ENCODE results near the gene PTPRZ1. TPM values are rescaled to one million over a fixed set of nuclear protein-coding genes. Genes with fewer than 3 reads are reported as not detected.
A peak's percentile ranks its signal among the peaks of the same experiment; 100 is the strongest.

Gene PTPRZ1
- total RNA-seq, 1 experiment from 2014 or later, result not detected

DNA sequence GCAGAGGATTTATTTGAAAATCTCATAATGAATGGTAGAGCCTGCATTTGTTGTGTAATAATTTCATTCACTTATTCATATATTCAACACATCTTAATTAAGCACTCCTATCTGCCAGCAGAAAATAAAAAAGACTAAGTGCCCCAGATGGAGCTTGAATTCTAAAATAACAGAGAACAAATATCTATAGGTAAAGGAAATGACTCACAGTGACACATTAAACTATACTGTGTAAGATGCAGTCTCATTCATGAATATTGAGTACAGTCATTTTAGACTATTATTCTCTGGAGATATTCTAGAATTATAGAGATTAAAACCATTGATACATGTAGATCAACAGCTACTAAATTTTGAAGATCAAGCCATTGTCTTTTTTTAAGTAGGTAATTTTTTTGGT, 72.1 kb downstream of the PTPRZ1 start:
- H3K27ac ChIP-seq (ENCODE audit: low read length), result no peak overlapping the region
- peaks cover 10% of the 10 kb centered on the region; the same call in 1 of the 2 replicates for H3K4me1 ChIP-seq (ENCODE audit: insufficient read depth, low read length)
- BruUV-seq (replicated peaks), result no TSS peak
- no peaks in the 10 kb centered on the region for H3K9me3 ChIP-seq (ENCODE audit: low read length)
- DNase-seq (peak; percentile 36), ATAC-seq (peak; percentile 46; the same call in 1 of the 2 replicates)
- no peak overlapping the region for H3K9ac ChIP-seq (ENCODE audit: low read length)
- H3K79me2 ChIP-seq (ENCODE audit: low read length), result no peaks in the 10 kb centered on the region
- H3K36me3 ChIP-seq (ENCODE audit: low read depth, low read length), result no peaks in the 10 kb centered on the region
- ChIA-PET POLR2A (ENCODE audit: unreplicated experiment) (no interaction called here), CTCF (interaction anchor here (0.7 kb wide), 1 partner anchor 11 kb away, joined by 3 read pairs; no protein-coding TSS in a partner anchor)
- no peak overlapping the region for H2AFZ ChIP-seq (ENCODE audit: low read length)
- TF ChIP-seq EZH2 (IDR thresholded peaks at IDR 0.05; ENCODE audit: low read length, unreplicated experiment) (no peak), EZH2phosphoT487 (IDR thresholded peaks at IDR 0.05; ENCODE audit: borderline replicate concordance, low read length) (no peak)
- TF ChIP-seq, protein P1, sequence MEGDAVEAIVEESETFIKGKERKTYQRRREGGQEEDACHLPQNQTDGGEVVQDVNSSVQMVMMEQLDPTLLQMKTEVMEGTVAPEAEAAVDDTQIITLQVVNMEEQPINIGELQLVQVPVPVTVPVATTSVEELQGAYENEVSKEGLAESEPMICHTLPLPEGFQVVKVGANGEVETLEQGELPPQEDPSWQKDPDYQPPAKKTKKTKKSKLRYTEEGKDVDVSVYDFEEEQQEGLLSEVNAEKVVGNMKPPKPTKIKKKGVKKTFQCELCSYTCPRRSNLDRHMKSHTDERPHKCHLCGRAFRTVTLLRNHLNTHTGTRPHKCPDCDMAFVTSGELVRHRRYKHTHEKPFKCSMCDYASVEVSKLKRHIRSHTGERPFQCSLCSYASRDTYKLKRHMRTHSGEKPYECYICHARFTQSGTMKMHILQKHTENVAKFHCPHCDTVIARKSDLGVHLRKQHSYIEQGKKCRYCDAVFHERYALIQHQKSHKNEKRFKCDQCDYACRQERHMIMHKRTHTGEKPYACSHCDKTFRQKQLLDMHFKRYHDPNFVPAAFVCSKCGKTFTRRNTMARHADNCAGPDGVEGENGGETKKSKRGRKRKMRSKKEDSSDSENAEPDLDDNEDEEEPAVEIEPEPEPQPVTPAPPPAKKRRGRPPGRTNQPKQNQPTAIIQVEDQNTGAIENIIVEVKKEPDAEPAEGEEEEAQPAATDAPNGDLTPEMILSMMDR (conservative IDR thresholded peaks at IDR 0.05; ENCODE audit: low read depth, low read length), result no peak
- no peak overlapping the region for H3K4me2 ChIP-seq (ENCODE audit: low read length)
- H4K20me1 ChIP-seq (ENCODE audit: low read length), result no peaks in the 10 kb centered on the region
- H3K4me3 ChIP-seq (ENCODE audit: low read length), result no peak overlapping the region
- H3K27me3 ChIP-seq (ENCODE audit: low read length), result peaks cover 2% of the 10 kb centered on the region; the same call in 1 of the 2 replicates
- intact Hi-C loops (cut with micrococcal nuclease), result no loop called here
- H3F3A ChIP-seq (ENCODE audit: low read length, unreplicated experiment), result no peaks in the 10 kb centered on the region
- H3K9me2 ChIP-seq (replicated peaks; ENCODE audit: low read length), result no peaks in the 10 kb centered on the region

DNA sequence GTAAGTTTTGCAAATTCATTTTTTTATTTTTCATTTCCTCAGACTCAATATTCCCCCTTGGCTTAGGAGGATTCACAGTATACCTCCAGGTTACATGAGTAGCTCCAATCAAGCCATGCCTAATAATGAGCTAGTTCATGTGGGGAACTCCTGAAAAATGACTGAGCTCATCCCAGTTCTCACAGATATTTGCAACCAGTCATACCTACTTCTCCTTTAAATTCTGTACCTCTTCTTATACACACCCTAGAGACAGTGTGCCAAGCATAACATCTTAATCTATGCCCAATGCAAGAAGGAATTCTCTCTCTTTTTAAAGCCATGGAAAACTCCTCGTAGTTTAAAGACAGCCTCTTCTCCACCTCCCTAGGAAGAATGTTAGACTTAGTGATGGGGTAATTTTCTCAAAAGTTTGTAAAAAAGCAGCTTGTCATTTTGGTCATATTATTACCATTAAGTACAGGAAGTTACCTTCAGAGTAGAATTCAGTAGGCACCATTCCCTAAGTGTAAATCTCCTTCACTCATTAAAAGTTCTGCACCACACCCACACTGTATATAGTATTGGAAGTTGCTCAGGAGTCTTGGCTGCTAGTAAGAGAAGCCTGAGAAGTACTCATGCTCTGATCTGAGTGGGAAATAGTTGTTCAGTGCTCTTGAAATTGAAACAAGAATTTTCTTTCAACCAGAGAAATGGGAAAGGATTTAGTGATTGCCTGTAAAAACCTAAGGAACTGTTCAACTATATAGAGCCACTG, 72.7 kb downstream of the PTPRZ1 start:
- no peaks in the 10 kb centered on the region for H4K20me1 ChIP-seq (ENCODE audit: low read length)
- H3F3A ChIP-seq (ENCODE audit: low read length, unreplicated experiment), result no peaks in the 10 kb centered on the region
- H3K36me3 ChIP-seq (ENCODE audit: low read depth, low read length), result no peaks in the 10 kb centered on the region
- no peaks in the 10 kb centered on the region for H3K79me2 ChIP-seq (ENCODE audit: low read length)
- H3K9me2 ChIP-seq (replicated peaks; ENCODE audit: low read length), result no peaks in the 10 kb centered on the region
- no peak overlapping the region for H3K4me3 ChIP-seq (ENCODE audit: low read length)
- H3K9me3 ChIP-seq (ENCODE audit: low read length), result no peaks in the 10 kb centered on the region
- H3K27ac ChIP-seq (ENCODE audit: low read length), result no peak overlapping the region
- no peaks in the 10 kb centered on the region for H3K27me3 ChIP-seq (ENCODE audit: low read length)
- DNase-seq (no peak), ATAC-seq (no peak; the same call in 1 of the 2 replicates)
- no peak overlapping the region for H3K4me2 ChIP-seq (ENCODE audit: low read length)
- peaks cover 10% of the 10 kb centered on the region; the same call in 1 of the 2 replicates for H3K4me1 ChIP-seq (ENCODE audit: insufficient read depth, low read length)
- BruUV-seq (replicated peaks), result no TSS peak
- TF ChIP-seq EZH2phosphoT487 (IDR thresholded peaks at IDR 0.05; ENCODE audit: borderline replicate concordance, low read length) (no peak), EZH2 (IDR thresholded peaks at IDR 0.05; ENCODE audit: low read length, unreplicated experiment) (no peak)
- TF ChIP-seq, protein P1 (conservative IDR thresholded peaks at IDR 0.05; ENCODE audit: low read depth, low read length), result no peak
- no peak overlapping the region for H3K9ac ChIP-seq (ENCODE audit: low read length)
- H2AFZ ChIP-seq (ENCODE audit: low read length), result no peak overlapping the region
- intact Hi-C loops (cut with micrococcal nuclease), result no loop called here
- POLR2A ChIA-PET (ENCODE audit: unreplicated experiment), result no interaction called here
- CTCF ChIA-PET, result no interaction called here

DNA sequence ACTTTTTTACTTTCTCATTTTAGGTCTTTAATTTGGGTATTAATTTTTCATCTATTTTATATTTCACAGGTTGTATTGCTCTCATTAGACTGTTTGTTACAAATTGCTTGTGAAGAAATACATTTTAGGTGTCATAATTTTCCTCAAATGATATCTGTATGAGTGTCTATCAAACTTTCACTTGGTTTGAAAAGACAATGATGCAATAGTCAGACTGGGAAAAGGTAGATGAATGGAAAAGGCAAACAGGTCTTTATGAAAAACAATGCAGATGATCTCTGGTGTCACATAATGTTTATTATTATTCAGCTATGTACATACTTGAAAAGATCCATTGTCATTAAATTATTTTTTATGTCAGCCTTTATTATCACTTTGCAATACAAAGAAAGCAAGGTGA, 80.2 kb downstream of the PTPRZ1 start:
- TF ChIP-seq EZH2phosphoT487 (IDR thresholded peaks at IDR 0.05; ENCODE audit: borderline replicate concordance, low read length), result no peak
- TF ChIP-seq, protein P1 (conservative IDR thresholded peaks at IDR 0.05; ENCODE audit: low read depth, low read length), result no peak
- no peak for TF ChIP-seq EZH2 (IDR thresholded peaks at IDR 0.05; ENCODE audit: low read length, unreplicated experiment)
- no TSS peak for BruUV-seq (replicated peaks)

More for the DNA sequence above, 80.2 kb downstream of the PTPRZ1 start:
- H3K4me2 ChIP-seq (ENCODE audit: low read length), result no peak overlapping the region
- H3K9me2 ChIP-seq (replicated peaks; ENCODE audit: low read length), result no peaks in the 10 kb centered on the region
- CTCF ChIA-PET, result no interaction called here
- no peak for DNase-seq
- H3K27me3 ChIP-seq (ENCODE audit: low read length), result peaks cover 7% of the 10 kb centered on the region; the same call in 1 of the 2 replicates
- no peaks in the 10 kb centered on the region for H3K79me2 ChIP-seq (ENCODE audit: low read length)
- H3K4me1 ChIP-seq (ENCODE audit: insufficient read depth, low read length), result no peaks in the 10 kb centered on the region
- no peak overlapping the region for H3K27ac ChIP-seq (ENCODE audit: low read length)
- H2AFZ ChIP-seq (ENCODE audit: low read length), result no peak overlapping the region
- H3K9me3 ChIP-seq (ENCODE audit: low read length), result no peaks in the 10 kb centered on the region
- no peak for ATAC-seq
- H3F3A ChIP-seq (ENCODE audit: low read length, unreplicated experiment), result no peaks in the 10 kb centered on the region
- no peak overlapping the region for H3K9ac ChIP-seq (ENCODE audit: low read length)
- no peaks in the 10 kb centered on the region for H3K36me3 ChIP-seq (ENCODE audit: low read depth, low read length)
- H3K4me3 ChIP-seq (ENCODE audit: low read length), result no peak overlapping the region
- no peaks in the 10 kb centered on the region for H4K20me1 ChIP-seq (ENCODE audit: low read length)
- intact Hi-C loops (cut with micrococcal nuclease), result no loop called here
- POLR2A ChIA-PET (ENCODE audit: unreplicated experiment), result no interaction called here
